ENCODE measurements around the gene TMEM82.

DNA sequence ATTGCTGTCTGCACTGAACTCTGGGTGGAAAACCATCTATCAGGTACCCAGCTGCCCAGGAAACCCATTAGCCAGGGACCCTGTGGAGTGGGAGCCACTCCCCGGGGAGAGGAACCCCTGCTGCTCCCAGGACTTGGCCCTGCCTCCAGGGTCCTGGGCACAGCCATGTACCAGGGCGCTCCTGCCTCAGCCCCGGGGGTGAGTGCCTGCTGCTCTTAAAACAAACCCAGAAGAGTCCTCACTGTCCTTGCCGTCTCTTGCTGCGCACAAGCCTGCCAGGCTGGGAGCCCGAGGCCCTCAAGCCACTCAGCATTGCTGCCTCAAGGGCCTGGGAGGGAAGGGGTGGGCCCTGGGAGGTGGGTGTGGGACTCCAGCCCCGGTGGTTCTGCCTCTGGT, 9.6 kb upstream of the TMEM82 start:
- TF ChIP-seq, protein P1, sequence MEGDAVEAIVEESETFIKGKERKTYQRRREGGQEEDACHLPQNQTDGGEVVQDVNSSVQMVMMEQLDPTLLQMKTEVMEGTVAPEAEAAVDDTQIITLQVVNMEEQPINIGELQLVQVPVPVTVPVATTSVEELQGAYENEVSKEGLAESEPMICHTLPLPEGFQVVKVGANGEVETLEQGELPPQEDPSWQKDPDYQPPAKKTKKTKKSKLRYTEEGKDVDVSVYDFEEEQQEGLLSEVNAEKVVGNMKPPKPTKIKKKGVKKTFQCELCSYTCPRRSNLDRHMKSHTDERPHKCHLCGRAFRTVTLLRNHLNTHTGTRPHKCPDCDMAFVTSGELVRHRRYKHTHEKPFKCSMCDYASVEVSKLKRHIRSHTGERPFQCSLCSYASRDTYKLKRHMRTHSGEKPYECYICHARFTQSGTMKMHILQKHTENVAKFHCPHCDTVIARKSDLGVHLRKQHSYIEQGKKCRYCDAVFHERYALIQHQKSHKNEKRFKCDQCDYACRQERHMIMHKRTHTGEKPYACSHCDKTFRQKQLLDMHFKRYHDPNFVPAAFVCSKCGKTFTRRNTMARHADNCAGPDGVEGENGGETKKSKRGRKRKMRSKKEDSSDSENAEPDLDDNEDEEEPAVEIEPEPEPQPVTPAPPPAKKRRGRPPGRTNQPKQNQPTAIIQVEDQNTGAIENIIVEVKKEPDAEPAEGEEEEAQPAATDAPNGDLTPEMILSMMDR (IDR thresholded peaks at IDR 0.05), result no peak
- TF ChIP-seq EP300 (IDR thresholded peaks at IDR 0.05) (no peak), POLR2AphosphoS5 (IDR thresholded peaks at IDR 0.05) (no peak), POLR2A (IDR thresholded peaks at IDR 0.05) (no peak)

Data from stomach (tissue), 4 donors.